HUES64 (cell line): Measurements from ENCODE around the gene GPX4.

Source experiments
- H3K27ac ChIP-seq: 2 replicates; pipeline ENCODE4 v1.7.0; 2013; ENCODE audit warnings: low read depth, low read length, inconsistent platforms
- H3K27me3 ChIP-seq: 2 replicates; pipeline ENCODE4 v1.6.1; 2013; ENCODE audit warnings: mild to moderate bottlenecking, low read length; ENCODE audit not compliant: insufficient read depth
- H3K36me3 ChIP-seq: 2 replicates; pipeline ENCODE4 v1.6.1; 2013; ENCODE audit warnings: mild to moderate bottlenecking, low read length; ENCODE audit not compliant: insufficient read depth
- H3K4me1 ChIP-seq: 2 replicates; pipeline ENCODE4 v1.6.1; 2013; ENCODE audit warnings: mild to moderate bottlenecking, low read length, moderate library complexity; ENCODE audit not compliant: insufficient read depth
- H3K4me3 ChIP-seq: 2 replicates; pipeline ENCODE4 v1.5.1; 2013; ENCODE audit warnings: mild to moderate bottlenecking, low read length, moderate library complexity
- H3K9ac ChIP-seq: 2 replicates; pipeline ENCODE4 v1.6.1; 2013; ENCODE audit warnings: mild to moderate bottlenecking, low read depth, low read length
- H3K9me3 ChIP-seq: 2 replicates; pipeline ENCODE4 v1.6.1; 2013; ENCODE audit warnings: low read depth, low read length; ENCODE audit not compliant: insufficient read depth
- WGBS: fragments of 150-250, 120-280 bp; methylation state at CpG from one replicate; pipeline ENCODE4 v1.1.7; 2013; ENCODE audit warnings: missing lambda C conversion rate; 5-methylcytosine and 5-hydroxymethylcytosine counted together

The GPX4 gene

DNA sequence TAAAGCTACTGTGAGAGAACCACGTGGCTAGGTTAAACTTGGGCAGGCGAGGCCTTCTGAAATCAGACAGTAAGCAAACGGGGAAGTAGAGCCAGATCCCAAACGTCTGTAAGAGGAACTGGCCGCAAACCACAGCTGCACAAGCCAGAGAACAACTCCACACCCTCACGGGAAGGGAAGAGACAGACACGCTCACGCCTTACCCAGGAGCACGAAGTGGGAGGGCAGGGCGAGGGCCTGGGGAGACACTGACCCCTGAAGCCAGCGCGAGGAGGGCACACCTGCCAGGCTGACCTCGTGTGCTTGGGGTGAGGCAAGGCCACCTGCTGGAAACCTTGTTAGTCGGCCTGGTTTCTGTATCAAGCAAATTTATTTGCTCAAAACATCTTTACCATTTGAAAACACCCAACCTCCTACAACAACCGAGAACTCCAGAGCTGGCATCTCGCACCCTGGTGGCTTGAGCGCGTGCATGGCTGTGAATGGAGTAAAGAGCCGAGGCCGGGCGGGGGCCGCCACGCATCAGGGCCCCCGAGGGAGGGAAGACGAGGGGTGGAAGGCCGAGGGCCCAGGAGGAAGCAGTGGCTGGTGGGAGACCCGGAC lies 15.9 kb upstream of the GPX4 start:
- H3K27ac ChIP-seq: no peak overlapping the region; the same call in 1 of the 2 replicates
- H3K27me3 ChIP-seq: no peaks in the 10 kb centered on the region
- H3K9ac ChIP-seq: no peak overlapping the region
- no peak overlapping the region for H3K4me3 ChIP-seq
- H3K4me1 ChIP-seq: no peaks in the 10 kb centered on the region
- WGBS: 91% methylated on average over 27 of the region's 27 CpGs
- H3K9me3 ChIP-seq: no peaks in the 10 kb centered on the region
- H3K36me3 ChIP-seq: peaks cover 70% of the 10 kb centered on the region

DNA sequence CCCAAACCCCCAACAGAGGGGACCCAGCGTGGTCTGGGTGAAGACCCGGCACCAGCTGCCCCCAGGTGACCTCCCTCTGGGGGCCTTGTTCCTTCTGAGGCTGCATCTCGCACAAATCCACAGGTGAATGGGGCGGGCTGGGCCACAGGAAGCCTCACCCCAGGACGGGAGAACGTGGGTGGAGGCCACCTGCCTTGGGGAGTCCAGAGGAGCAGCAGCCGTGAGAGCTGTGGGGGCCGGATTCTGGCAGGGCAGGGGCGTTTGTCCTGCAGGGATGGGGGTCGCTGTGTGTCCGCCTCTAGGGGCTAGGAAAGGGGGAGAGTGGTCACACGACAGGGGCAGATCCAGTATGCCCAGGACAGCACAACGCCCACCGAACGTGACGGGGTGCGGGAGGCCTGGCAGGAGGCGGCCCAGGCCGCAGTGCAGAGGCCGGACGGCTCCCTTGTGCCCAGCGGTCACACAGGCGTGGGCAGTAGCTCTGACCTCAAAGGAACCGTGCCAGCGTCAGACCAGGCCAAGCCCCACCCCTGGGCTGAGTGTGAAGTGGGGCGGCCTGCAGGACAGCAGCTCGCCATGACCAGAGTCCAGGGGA lies 15.3 kb upstream of the GPX4 start:
- Histone ChIP-seq H3K4me1 (no peaks in the 10 kb centered on the region), H3K9me3 (no peaks in the 10 kb centered on the region), H3K36me3 (peaks cover 70% of the 10 kb centered on the region), H3K4me3 (no peak overlapping the region), H3K27me3 (no peaks in the 10 kb centered on the region), H3K27ac (no peak overlapping the region; the same call in 1 of the 2 replicates), H3K9ac (no peak overlapping the region)
- 95% methylated on average over 27 of the region's 27 CpGs for WGBS

DNA sequence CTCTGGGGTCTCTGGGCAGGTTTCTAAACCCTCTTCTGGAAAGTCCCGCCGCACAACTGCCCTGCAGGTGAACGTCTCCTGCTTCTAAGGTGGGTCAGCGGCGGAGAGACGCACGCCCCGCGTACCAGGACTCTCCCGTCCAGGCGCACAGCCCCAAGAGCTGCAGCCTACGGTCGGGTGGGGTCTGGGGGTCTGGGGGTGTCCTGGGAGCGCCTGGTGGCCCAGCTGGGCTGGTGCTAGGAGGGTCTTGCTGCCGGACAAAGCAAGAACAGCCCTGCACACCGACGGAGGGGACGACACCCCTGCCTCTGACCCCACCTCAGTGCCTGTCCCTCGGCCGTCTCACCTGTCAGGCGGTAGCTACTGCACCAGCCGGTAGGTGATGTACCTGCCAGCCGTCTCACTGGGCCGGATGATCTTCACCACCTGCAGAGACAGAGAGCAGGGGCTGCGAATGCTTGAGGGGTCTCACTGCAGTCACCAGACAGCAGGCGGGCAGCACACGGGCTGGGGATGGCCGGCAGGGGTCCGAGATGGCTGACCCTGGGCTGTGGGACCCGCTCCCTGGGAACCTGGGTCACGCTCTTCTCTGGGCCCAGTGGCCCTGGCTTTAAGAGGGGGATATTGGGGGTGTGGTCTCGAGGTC lies 14.5 kb upstream of the GPX4 start:
- Histone ChIP-seq H3K4me1 (no peaks in the 10 kb centered on the region; the same call in 1 of the 2 replicates), H3K9me3 (no peaks in the 10 kb centered on the region), H3K9ac (no peak overlapping the region), H3K27me3 (no peaks in the 10 kb centered on the region), H3K36me3 (peaks cover 67% of the 10 kb centered on the region), H3K4me3 (no peak overlapping the region), H3K27ac (no peak overlapping the region)
- WGBS: 96% methylated on average over 32 of the region's 32 CpGs

DNA sequence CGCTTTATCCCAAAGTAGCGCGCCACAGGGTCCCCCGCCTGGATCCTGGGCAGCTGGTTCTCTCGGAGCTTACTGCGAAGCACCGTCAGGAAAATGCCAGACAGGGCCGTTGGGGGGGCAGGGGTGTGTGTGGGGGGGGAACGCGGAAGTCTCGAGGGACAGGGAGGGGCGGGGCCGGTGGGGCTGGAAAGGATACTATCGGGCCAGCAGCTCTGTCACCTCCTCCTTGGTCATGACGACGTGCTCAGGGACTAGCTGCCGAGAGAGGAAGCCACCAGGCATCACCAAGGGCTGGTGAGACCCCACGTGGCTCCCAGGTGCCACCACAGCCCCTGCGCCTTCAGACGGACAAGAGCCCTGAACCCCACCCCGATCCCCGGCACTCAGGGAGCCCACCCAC lies 13.9 kb upstream of the GPX4 start:
- Histone ChIP-seq H3K27me3 (no peaks in the 10 kb centered on the region), H3K36me3 (peaks cover 62% of the 10 kb centered on the region), H3K27ac (no peak overlapping the region), H3K9ac (no peak overlapping the region), H3K9me3 (no peaks in the 10 kb centered on the region), H3K4me1 (no peaks in the 10 kb centered on the region; the same call in 1 of the 2 replicates), H3K4me3 (no peak overlapping the region)
- WGBS: 96% methylated on average over 22 of the region's 22 CpGs

DNA sequence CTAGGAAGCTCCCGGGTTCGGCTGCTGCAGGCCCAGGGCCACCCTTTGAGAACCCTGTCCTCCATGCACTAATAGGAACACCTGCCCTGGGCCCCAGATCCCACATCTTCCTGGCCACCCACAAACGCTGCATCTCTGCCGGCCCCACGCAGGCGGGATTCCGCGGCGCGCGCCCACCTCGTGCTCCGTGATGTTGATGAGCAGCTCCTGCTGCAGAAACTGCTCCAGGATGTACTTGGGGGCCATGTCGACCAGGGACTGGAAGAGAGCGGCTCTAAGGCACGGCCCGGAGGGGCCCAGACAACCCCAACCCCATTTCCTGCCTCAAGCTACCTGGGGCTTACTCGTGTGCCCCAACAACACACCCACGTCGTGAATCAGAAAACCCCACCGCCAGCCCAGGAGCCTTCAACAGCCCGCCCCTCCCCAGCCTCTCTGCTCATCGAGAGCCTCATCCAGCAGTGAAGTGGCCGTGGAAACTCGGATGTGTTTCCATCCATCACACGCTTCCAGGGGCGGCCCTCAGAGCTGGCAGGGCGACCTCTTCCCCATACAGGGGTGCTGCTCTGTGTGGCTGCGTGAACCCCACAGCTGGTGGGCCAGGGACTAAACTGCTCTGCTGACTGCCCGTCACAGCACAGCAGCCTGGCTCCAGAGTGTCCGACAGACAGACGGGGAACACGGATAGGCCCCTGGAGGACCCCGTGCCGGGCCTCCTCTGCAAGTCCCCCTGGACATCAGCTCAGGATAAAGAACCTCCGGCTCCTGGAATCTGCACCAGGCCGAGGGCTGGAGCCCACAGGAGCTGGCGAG lies 12.9 kb upstream of the GPX4 start:
- no peak overlapping the region for H3K27ac ChIP-seq
- H3K36me3 ChIP-seq: peaks cover 54% of the 10 kb centered on the region
- H3K27me3 ChIP-seq: no peaks in the 10 kb centered on the region
- no peak overlapping the region for H3K9ac ChIP-seq
- H3K4me1 ChIP-seq: no peaks in the 10 kb centered on the region; the same call in 1 of the 2 replicates
- no peaks in the 10 kb centered on the region for H3K9me3 ChIP-seq
- no peak overlapping the region for H3K4me3 ChIP-seq
- 97% methylated on average over 38 of the region's 38 CpGs for WGBS

DNA sequence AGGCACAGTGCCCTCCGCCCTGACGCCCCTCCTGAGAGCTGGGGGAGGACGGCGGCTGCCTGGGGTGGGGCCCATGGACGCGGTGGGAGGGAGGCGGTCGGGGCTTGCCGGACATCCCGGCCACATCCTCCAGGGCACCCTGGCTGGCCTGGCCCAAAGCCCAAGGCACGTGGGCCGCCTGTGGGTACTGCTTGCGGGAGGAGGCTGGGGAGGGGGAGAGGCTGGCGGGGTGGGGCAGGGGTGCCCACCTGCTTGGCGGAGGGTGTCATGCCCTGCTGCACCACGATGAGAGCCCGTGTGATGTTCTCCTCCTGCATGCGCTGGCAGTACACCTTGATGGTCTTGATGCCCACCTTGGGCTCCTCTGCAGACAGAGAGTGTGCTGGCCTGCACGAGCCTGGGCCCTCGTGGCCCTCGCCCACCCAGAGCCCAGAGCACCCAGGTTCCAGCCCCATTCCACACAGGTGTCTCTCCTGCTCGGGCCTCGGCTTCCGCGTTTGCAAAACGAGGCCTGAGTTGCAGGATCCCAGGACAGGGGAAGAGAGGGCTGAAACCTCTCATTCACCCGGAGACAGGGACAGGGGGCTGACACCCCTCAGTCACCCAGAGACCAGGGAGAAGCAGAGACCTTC lies 12.1 kb upstream of the GPX4 start:
- H3K9me3 ChIP-seq: no peaks in the 10 kb centered on the region
- no peak overlapping the region for H3K4me3 ChIP-seq
- no peak overlapping the region for H3K9ac ChIP-seq
- H3K4me1 ChIP-seq: no peaks in the 10 kb centered on the region; the same call in 1 of the 2 replicates
- peaks cover 47% of the 10 kb centered on the region for H3K36me3 ChIP-seq
- 96% methylated on average over 27 of the region's 27 CpGs for WGBS
- H3K27me3 ChIP-seq: no peaks in the 10 kb centered on the region
- H3K27ac ChIP-seq: no peak overlapping the region

DNA sequence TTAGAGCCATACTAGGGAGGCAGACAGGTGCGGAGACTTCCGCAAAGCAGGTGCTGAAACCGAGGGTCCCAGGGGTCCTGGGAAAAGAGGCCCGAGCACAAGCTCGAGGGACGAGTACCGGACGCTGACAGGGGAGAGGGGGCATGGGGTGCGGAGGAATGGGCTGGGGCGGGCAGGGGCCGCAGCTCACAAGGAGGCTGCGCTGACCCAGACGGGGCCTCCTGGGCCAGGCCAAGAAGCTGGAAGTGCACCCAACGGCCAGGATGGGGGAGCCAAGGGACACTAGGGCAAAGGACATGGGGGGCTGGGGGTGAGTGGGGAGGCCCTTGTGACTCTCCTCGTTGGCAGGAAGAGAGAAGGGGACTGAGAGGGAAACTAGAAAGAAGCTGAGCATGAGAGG lies 10.5 kb upstream of the GPX4 start:
- H3K9me3 ChIP-seq: no peaks in the 10 kb centered on the region
- H3K9ac ChIP-seq: no peak overlapping the region
- H3K4me3 ChIP-seq: no peak overlapping the region
- H3K27ac ChIP-seq: no peak overlapping the region
- no peaks in the 10 kb centered on the region for H3K27me3 ChIP-seq
- WGBS: 95% methylated on average over 15 of the region's 15 CpGs
- H3K4me1 ChIP-seq: no peaks in the 10 kb centered on the region; the same call in 1 of the 2 replicates
- H3K36me3 ChIP-seq: peaks cover 38% of the 10 kb centered on the region

DNA sequence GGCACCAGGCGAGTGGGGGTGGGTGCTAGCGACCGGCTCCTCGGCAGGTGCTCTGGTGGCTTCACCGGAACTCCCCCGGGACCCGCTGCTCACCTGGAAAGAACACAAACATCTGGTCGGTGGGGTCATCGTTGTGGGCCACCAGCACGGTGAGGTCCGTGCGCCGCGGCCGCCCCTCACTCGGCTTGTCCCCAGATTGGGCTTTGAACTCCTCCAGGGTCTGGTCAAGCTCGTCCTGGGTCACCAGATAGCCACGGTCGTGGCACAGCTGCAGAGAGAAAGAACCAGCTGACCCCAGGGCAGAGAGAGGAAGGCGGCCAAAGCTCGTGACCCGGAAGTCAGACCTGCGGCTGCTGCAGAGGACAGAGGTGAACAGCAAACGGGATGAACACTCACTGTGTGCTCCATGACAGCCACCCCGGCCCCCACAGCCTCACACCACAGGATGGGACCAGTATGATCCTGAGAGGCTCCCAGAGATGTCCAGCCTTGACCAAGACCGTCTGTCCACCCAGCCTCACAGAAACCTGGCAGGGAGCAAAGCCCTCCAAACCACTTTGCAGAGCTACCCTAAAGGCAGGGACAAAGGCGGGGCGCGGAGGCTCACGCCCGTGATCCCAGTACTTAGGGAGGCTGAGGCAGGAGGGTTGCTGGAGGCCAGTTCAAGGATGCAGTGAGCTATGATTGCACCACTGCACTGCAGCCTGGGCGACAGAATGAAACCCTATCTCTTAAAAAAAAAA lies 9.8 kb upstream of the GPX4 start:
- Histone ChIP-seq H3K27ac (no peak overlapping the region), H3K27me3 (no peaks in the 10 kb centered on the region), H3K4me1 (no peaks in the 10 kb centered on the region; the same call in 1 of the 2 replicates), H3K9me3 (no peaks in the 10 kb centered on the region), H3K4me3 (peak overlapping the region; percentile 98), H3K36me3 (peaks cover 32% of the 10 kb centered on the region), H3K9ac (peak overlapping the region; percentile 94)
- 85% methylated on average over 32 of the region's 32 CpGs for WGBS

DNA sequence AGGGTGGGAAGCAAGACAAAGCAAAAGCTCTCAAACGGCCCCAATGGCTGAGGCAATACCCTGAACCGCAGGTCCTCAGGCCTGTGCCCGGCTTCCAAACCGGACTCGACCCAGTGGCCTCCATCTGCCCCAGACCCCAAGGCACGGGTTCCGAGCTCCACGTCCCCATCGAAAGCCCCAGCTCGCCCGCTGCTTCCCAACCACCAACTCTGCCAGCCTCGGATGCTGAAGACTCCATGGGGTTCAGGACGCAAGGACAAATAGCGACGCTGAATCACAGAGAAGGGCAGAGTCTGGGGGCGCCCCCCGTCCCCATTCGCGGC lies 9.2 kb upstream of the GPX4 start:
- Histone ChIP-seq H3K36me3 (peaks cover 26% of the 10 kb centered on the region), H3K27me3 (no peaks in the 10 kb centered on the region), H3K27ac (no peak overlapping the region), H3K4me3 (peak overlapping the region; percentile 98), H3K4me1 (no peaks in the 10 kb centered on the region; the same call in 1 of the 2 replicates), H3K9me3 (no peaks in the 10 kb centered on the region), H3K9ac (peak overlapping the region; percentile 94)
- WGBS: 1% methylated on average over 19 of the region's 19 CpGs

DNA sequence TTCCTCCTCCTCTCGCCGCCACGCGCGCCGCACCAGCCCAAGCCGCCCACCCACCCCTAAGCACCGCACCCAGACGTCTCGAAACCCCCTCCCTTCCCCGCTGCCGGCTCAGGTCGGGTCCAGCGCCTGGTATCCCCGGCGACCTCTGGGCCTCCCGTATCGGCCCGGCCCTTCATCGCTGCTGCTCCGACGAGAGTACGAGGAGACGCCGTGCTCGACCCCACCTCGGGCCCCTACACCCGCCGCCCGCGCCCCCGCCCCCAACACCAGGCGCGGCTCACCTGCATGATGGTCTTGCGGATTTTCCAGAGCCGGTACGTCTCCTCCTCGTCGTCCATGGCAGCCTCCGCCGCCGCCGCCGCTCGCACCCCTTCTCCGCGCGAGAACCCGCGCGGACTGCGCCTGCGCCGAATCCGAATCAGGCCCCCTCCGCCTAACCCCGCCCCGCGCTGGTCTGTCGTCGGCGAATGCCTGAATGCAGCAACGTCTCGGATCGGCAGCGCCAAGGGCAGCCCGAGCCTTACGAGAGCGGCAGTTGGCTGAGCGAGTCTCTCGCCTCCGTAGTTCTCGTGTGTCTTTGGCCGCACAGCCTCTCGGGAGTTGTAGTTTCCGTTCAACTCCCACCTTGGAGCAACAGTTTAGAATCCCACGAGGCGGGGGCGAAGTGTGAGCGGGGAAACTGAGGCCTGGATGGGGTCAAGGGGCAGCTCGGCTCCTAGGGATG lies 8.7 kb upstream of the GPX4 start, which contains the start of gene POLR2E:
POLR2E (minus strand) TSS at position 398 of the 724 bp plus-strand sequence; CDS start at position 338, 60 bp downstream.
- H3K4me1 ChIP-seq: no peaks in the 10 kb centered on the region; the same call in 1 of the 2 replicates

More for the DNA sequence above, 8.7 kb upstream of the GPX4 start, which contains the start of gene POLR2E:
- H3K27ac ChIP-seq: 0 out of 2 replicates have a peak within 1 kb of the TSS, but pooled peaks have one; percentile 55
- H3K9me3 ChIP-seq: no peaks in the 10 kb centered on the region
- no peaks in the 10 kb centered on the region for H3K27me3 ChIP-seq
- peak within 1 kb of the TSS; percentile 94 for H3K9ac ChIP-seq
- peaks cover 26% of the 10 kb centered on the region for H3K36me3 ChIP-seq
- under 1% methylated on average over 81 of the region's 81 CpGs for WGBS
- peak within 1 kb of the TSS; percentile 98 for H3K4me3 ChIP-seq
